H1 (cell line): ENCODE data around the gene KNDC1. TPM values are rescaled to one million over a fixed set of nuclear protein-coding genes. Genes with fewer than 3 reads are reported as not detected.
A peak's percentile ranks its signal among the peaks of the same experiment; 100 is the strongest.

Experiments used
- CTCF ChIA-PET: fragments of 300-600 bp; sonication (Branson Sonifier 250); formaldehyde crosslinking; loops from one replicate; lab custom pipeline; 2021; ENCODE audit not compliant: partially characterized antibody; lab: Charles Lee
- POLR2A ChIA-PET: fragments of 300-600 bp; sonication (Branson Sonifier 250); formaldehyde crosslinking; loops from one replicate; lab custom pipeline; 2021; ENCODE audit warnings: inconsistent platforms; ENCODE audit not compliant: partially characterized antibody; lab: Charles Lee
- DNase-seq, 2 experiments: peaks; one replicate each; pipeline versions ENCODE4 v3.0.0 to v3.0.0-alpha.2; 2010 to 2022; ENCODE audit warnings: low spot score in 2 of 2, low read depth in 1 of 2, mixed read lengths in 1 of 2
- FAIRE-seq: peaks from 2 replicates; lab custom pipeline; 2011; peaks lifted over from hg19 to GRCh38; lab: Jason Lieb, UNC
- H2AFZ ChIP-seq: 2 replicates; pipeline ENCODE4 v1.8.1; 2012; ENCODE audit warnings: low read length, inconsistent platforms
- H2AK5ac ChIP-seq: 2 replicates; pipeline ENCODE4 v1.6.1; 2013; ENCODE audit warnings: low read depth, low read length
- H2BK120ac ChIP-seq: replicated peaks from 2 replicates; pipeline ENCODE3; 2013; ENCODE audit warnings: low read depth, low read length, inconsistent platforms
- H2BK12ac ChIP-seq: 2 replicates; pipeline ENCODE4 v1.6.1; 2013; ENCODE audit warnings: low read depth, low read length
- H2BK15ac ChIP-seq: 2 replicates; pipeline ENCODE4 v1.6.1; 2013; ENCODE audit warnings: low read length
- H2BK20ac ChIP-seq: 2 replicates; pipeline ENCODE4 v1.6.1; 2013; ENCODE audit warnings: low read length
- H2BK5ac ChIP-seq: 2 replicates; pipeline ENCODE4 v1.6.1; 2013; ENCODE audit warnings: low read depth, low read length
- H3K14ac ChIP-seq: 2 replicates; pipeline ENCODE4 v1.6.1; 2013; ENCODE audit warnings: inconsistent platforms; ENCODE audit not compliant: insufficient read length
- H3K18ac ChIP-seq: 2 replicates; pipeline ENCODE4 v1.6.1; 2013; ENCODE audit warnings: low read length; ENCODE audit errors: extremely low read depth
- H3K23ac ChIP-seq: 2 replicates; pipeline ENCODE4 v1.6.1; 2013; ENCODE audit warnings: inconsistent platforms; ENCODE audit not compliant: insufficient read length
- H3K23me2 ChIP-seq: 2 replicates; pipeline ENCODE4 v1.6.1; 2013; ENCODE audit warnings: low read depth, low read length
- H3K27ac ChIP-seq: 2 replicates; pipeline ENCODE4 v1.6.1; 2011; ENCODE audit warnings: low read depth, low read length, inconsistent platforms
- H3K27me3 ChIP-seq, 4 experiments: replicated peaks in 1 of 4; 1 replicate in 1 of 4; 2 replicates in 3 of 4; pipeline versions ENCODE4 v1.6.1 to v1.8.1; 2011 to 2013; ENCODE audit warnings: low read length in 3 of 4, mild to moderate bottlenecking in 3 of 4, inconsistent platforms in 2 of 4, mixed read lengths in 2 of 4, moderate library complexity in 1 of 4; ENCODE audit not compliant: control insufficient read depth in 3 of 4, insufficient read depth in 3 of 4; ENCODE audit errors: extremely low read depth in 1 of 4
- H3K36me3 ChIP-seq, 4 experiments: 2 replicates each; pipeline versions ENCODE4 v1.6.1 to v1.8.1; 2011 to 2013; ENCODE audit warnings: mild to moderate bottlenecking in 4 of 4, low read length in 3 of 4, moderate library complexity in 2 of 4, control low read depth in 1 of 4, inconsistent platforms in 1 of 4; ENCODE audit not compliant: insufficient read depth in 4 of 4, control insufficient read depth in 2 of 4
- H3K4ac ChIP-seq: replicated peaks from 2 replicates; pipeline ENCODE3; 2013; ENCODE audit warnings: low read length, low read depth, mixed read lengths, inconsistent platforms; ENCODE audit not compliant: insufficient read length
- H3K4me1 ChIP-seq, 4 experiments: replicated peaks in 1 of 4; 1 replicate in 1 of 4; 2 replicates in 3 of 4; pipeline versions ENCODE4 v1.6.1 to v1.8.1; 2011 to 2013; ENCODE audit warnings: low read length in 3 of 4, inconsistent platforms in 2 of 4, mixed read lengths in 1 of 4; ENCODE audit not compliant: insufficient read depth in 4 of 4, control insufficient read depth in 3 of 4
- H3K4me2 ChIP-seq, 2 experiments: 2 replicates each; pipeline versions ENCODE4 v1.6.1 to v1.8.1; 2011 to 2013; ENCODE audit warnings: low read depth in 2 of 2, low read length in 2 of 2, control low read depth in 1 of 2, inconsistent platforms in 1 of 2, mild to moderate bottlenecking in 1 of 2; ENCODE audit not compliant: insufficient read depth in 1 of 2
- H3K4me3 ChIP-seq, 4 experiments: fragments of 200-600, 300-600 bp in 1 of 4; sonication (generic), shearing (Covaris generic), sonication (Bioruptor Twin) in 1 of 4; 2 replicates each; pipeline versions ENCODE4 v1.5.1 to v1.8.1; 2011 to 2016; ENCODE audit warnings: low read length in 4 of 4, low read depth in 3 of 4, control low read depth in 2 of 4, inconsistent platforms in 2 of 4, mild to moderate bottlenecking in 2 of 4, mixed read lengths in 1 of 4, moderate library complexity in 1 of 4; ENCODE audit not compliant: insufficient read depth in 2 of 4; ENCODE audit errors: extremely low read depth in 1 of 4
- H3K56ac ChIP-seq: replicated peaks from 2 replicates; pipeline ENCODE3; 2013; ENCODE audit warnings: low read depth, mild to moderate bottlenecking, mixed read lengths, low read length, inconsistent platforms; ENCODE audit not compliant: insufficient read length
- H3K79me1 ChIP-seq: 2 replicates; pipeline ENCODE4 v1.6.1; 2013; ENCODE audit warnings: low read depth, low read length, control low read depth
- H3K79me2 ChIP-seq, 2 experiments: 2 replicates each; pipeline versions ENCODE4 v1.6.1 to v1.8.1; 2012 to 2013; ENCODE audit warnings: low read length in 2 of 2, mild to moderate bottlenecking in 2 of 2, inconsistent platforms in 1 of 2; ENCODE audit not compliant: insufficient read depth in 2 of 2, control insufficient read depth in 1 of 2
- H3K9ac ChIP-seq, 4 experiments: replicated peaks in 1 of 4; 1 replicate in 1 of 4; 2 replicates in 3 of 4; pipeline versions ENCODE4 v1.6.1 to v1.8.1; 2011 to 2013; ENCODE audit warnings: low read depth in 3 of 4, low read length in 3 of 4, control low read depth in 2 of 4, mild to moderate bottlenecking in 2 of 4, moderate library complexity in 2 of 4, inconsistent platforms in 1 of 4; ENCODE audit errors: extremely low read depth in 1 of 4
- H3K9me3 ChIP-seq, 2 experiments: 2 replicates each; pipeline versions ENCODE4 v1.6.1 to v1.8.1; 2012 to 2013; ENCODE audit warnings: mild to moderate bottlenecking in 2 of 2, moderate library complexity in 2 of 2, control low read depth in 1 of 2, inconsistent platforms in 1 of 2, low read depth in 1 of 2, low read length in 1 of 2, mixed read lengths in 1 of 2; ENCODE audit not compliant: insufficient read depth in 2 of 2
- H4K20me1 ChIP-seq, 2 experiments: replicated peaks in 1 of 2; 2 replicates each; pipeline versions ENCODE3 to v1.8.1; 2011 to 2013; ENCODE audit warnings: inconsistent platforms in 2 of 2, low read length in 2 of 2, mild to moderate bottlenecking in 1 of 2; ENCODE audit not compliant: insufficient read depth in 2 of 2, control insufficient read depth in 1 of 2
- H4K5ac ChIP-seq: 2 replicates; pipeline ENCODE4 v1.6.1; 2013; ENCODE audit warnings: low read length, low read depth, mixed read lengths, inconsistent platforms; ENCODE audit not compliant: insufficient read length
- H4K8ac ChIP-seq: 2 replicates; pipeline ENCODE4 v1.8.0; 2013; ENCODE audit warnings: mild to moderate bottlenecking, moderate library complexity, low read length, inconsistent platforms; ENCODE audit not compliant: insufficient read depth; ENCODE audit errors: extremely low read depth
- H4K91ac ChIP-seq: replicated peaks from 2 replicates; pipeline ENCODE3; 2013; ENCODE audit warnings: low read length, mixed read lengths, inconsistent platforms; ENCODE audit not compliant: insufficient read length
- EP300 ChIP-seq, 2 experiments: IDR thresholded peaks; 1 replicate in 1 of 2; 2 replicates in 1 of 2; pipeline ENCODE4 v1.6.1; 2011 to 2012; ENCODE audit warnings: low read depth in 2 of 2, low read length in 2 of 2, mild to moderate bottlenecking in 2 of 2, borderline replicate concordance in 1 of 2, inconsistent platforms in 1 of 2, moderate library complexity in 1 of 2
- HDAC2 ChIP-seq, 2 experiments: fragments of 300-600 bp in 1 of 2; sonication (generic) in 1 of 2; IDR thresholded peaks; 2 replicates each; pipeline ENCODE4 v1.6.1; 2011 to 2012; ENCODE audit warnings: low read depth in 2 of 2, low read length in 2 of 2, mild to moderate bottlenecking in 2 of 2, moderate library complexity in 2 of 2, borderline replicate concordance in 1 of 2, inconsistent platforms in 1 of 2
- JUND ChIP-seq: IDR thresholded peaks from 2 replicates; pipeline ENCODE4 v1.6.1; 2011; ENCODE audit warnings: mild to moderate bottlenecking, improper control_type of control experiment, low read length
- KDM1A ChIP-seq: fragments of 200-600, 300-600 bp; sonication (generic); IDR thresholded peaks from 2 replicates; pipeline ENCODE4 v1.7.1; 2016; ENCODE audit warnings: mild to moderate bottlenecking, low read length, borderline replicate concordance
- RAD21 ChIP-seq, 2 experiments: IDR thresholded peaks in 1 of 2; conservative IDR thresholded peaks in 1 of 2; 2 replicates each; pipeline ENCODE4 v1.6.1; 2011; ENCODE audit warnings: low read depth in 2 of 2, low read length in 2 of 2, improper control_type of control experiment in 1 of 2, inconsistent platforms in 1 of 2, mild to moderate bottlenecking in 1 of 2, moderate library complexity in 1 of 2
- SAP30 ChIP-seq: fragments of 300-600 bp; sonication (generic); IDR thresholded peaks from 2 replicates; pipeline ENCODE4 v1.7.1; 2012; ENCODE audit warnings: low read length, moderate library complexity, mild to moderate bottlenecking, inconsistent platforms; ENCODE audit not compliant: insufficient read depth, insufficient replicate concordance
- SIN3A ChIP-seq, 2 experiments: IDR thresholded peaks in 1 of 2; conservative IDR thresholded peaks in 1 of 2; 2 replicates each; pipeline ENCODE4 v1.6.1; 2011 to 2012; ENCODE audit warnings: low read length in 2 of 2, improper control_type of control experiment in 1 of 2, low read depth in 1 of 2, mild to moderate bottlenecking in 1 of 2
- SUZ12 ChIP-seq: fragments of 200-600 bp; sonication (generic); IDR thresholded peaks from 2 replicates; pipeline ENCODE4 v1.6.1; 2012; ENCODE audit warnings: mild to moderate bottlenecking, inconsistent platforms, low read length, moderate library complexity, mixed read lengths
- TAF7 ChIP-seq: optimal IDR thresholded peaks from 2 replicates; pipeline ENCODE3; 2011; ENCODE audit warnings: low read depth, mild to moderate bottlenecking, inconsistent platforms, low read length, moderate library complexity, borderline replicate concordance
- WGBS, 2 experiments: shearing (Covaris generic) in 1 of 2; methylation state at CpG; one replicate each; pipeline versions ENCODE4 v1.1.6 to v1.1.7; 2013 to 2015; ENCODE audit warnings: low lambda C conversion rate in 2 of 2, mixed read lengths in 2 of 2, inconsistent platforms in 1 of 2, low coverage in 1 of 2, missing lambda C conversion rate in 1 of 2; ENCODE audit not compliant: insufficient replicate concordance in 2 of 2, insufficient coverage in 1 of 2, insufficient read length in 1 of 2; ENCODE audit errors: extremely low coverage in 1 of 2, missing lambda C conversion rate in 1 of 2; 5-methylcytosine and 5-hydroxymethylcytosine counted together
- polyA plus RNA-seq, 7 experiments: library from polyadenylated mRNA; depleted of rRNA in 3 of 7; stranded (reverse) in 5 of 7; unstranded in 2 of 7; fragments of >200 nt in 5 of 7; fragments of 200-250 nt in 2 of 7; gene quantifications; 1 replicate in 5 of 7; 2 replicates in 1 of 7; 4 replicates in 1 of 7; pipeline versions ENCODE4 v1.2.1 to v1.2.3, GENCODE V29; 2011 to 2013; ENCODE audit warnings: missing spikeins in 2 of 7, mixed read lengths in 2 of 7
- total RNA-seq: library from RNA; stranded (reverse); fragmentation: NEBNext Ultra II Directional; extraction: Animal tissue kit (Norgen Biotek cat#: 25700); gene quantifications from 2 replicates; pipeline ENCODE4 v1.2.1, GENCODE V29; 2021
- TF ChIP-seq, protein P1 (sequence below): IDR thresholded peaks from 2 replicates; pipeline ENCODE4 v1.6.1; 2011; ENCODE audit warnings: low read depth, mild to moderate bottlenecking, low read length; ENCODE audit not compliant: insufficient read depth
- TF ChIP-seq, protein P2 (sequence below): IDR thresholded peaks from 2 replicates; pipeline ENCODE4 v1.6.1; 2012; ENCODE audit warnings: inconsistent platforms

The KNDC1 gene
- total and polyA plus RNA-seq, 2 of the 8 experiments (the other 6 are each of a cell fraction or from before 2014, with no cell fraction given) = 7.5 to 16.7 TPM

GRCh38 chr10:133154411-133154810 is 5.6 kb upstream of the KNDC1 start:
- peaks cover 8 to 29% (median 10%) of the 10 kb centered on the region in 4 experiments for H3K4me1 ChIP-seq
- no peaks in the 10 kb centered on the region; a peak in 2 of 8 replicates for H3K36me3 ChIP-seq
- no peak overlapping the region for H4K8ac ChIP-seq
- no peak overlapping the region for H2BK12ac ChIP-seq
- ChIA-PET CTCF (interaction anchor here (3.7 kb wide), 1 partner anchor 11 kb away, joined by 13 read pairs; no protein-coding TSS in a partner anchor), POLR2A (interaction anchor here (1.0 kb wide), 1 partner anchor 11 kb away, joined by 3 read pairs; no protein-coding TSS in a partner anchor)
- H3K4me2 ChIP-seq = no peak overlapping the region
- no peak overlapping the region for H4K91ac ChIP-seq
- H3K4ac ChIP-seq = no peak overlapping the region
- H3K27me3 ChIP-seq = 0 out of 7 replicates have a peak, but pooled peaks cover 0 to 2% (median 0%) of the 10 kb centered on the region in 4 experiments
- peaks cover 4% of the 10 kb centered on the region; the same call in 1 of the 2 replicates for H3K23me2 ChIP-seq
- no peak overlapping the region for H4K5ac ChIP-seq
- WGBS, 2 experiments = 84% methylated on average over 4 of the region's 4 CpGs; no CpG with 5 or more reads in 1 of the 2 experiments
- no peaks in the 10 kb centered on the region for H3K9me3 ChIP-seq
- H2BK120ac ChIP-seq = no peak overlapping the region
- no peak overlapping the region for H3K27ac ChIP-seq
- H3K9ac ChIP-seq = no peak overlapping the region
- no peaks in the 10 kb centered on the region for H3K79me1 ChIP-seq
- H2AFZ ChIP-seq = no peak overlapping the region
- H3K18ac ChIP-seq = no peak overlapping the region
- H3K79me2 ChIP-seq = no peaks in the 10 kb centered on the region
- no peak overlapping the region for H2AK5ac ChIP-seq
- no peaks in the 10 kb centered on the region for H4K20me1 ChIP-seq
- FAIRE-seq (no peak), DNase-seq (no peak)
- H3K23ac ChIP-seq = no peak overlapping the region
- H3K14ac ChIP-seq = no peak overlapping the region
- H2BK20ac ChIP-seq = 0 out of 2 replicates have a peak overlapping the region, but pooled peaks have one; percentile 78
- no peak overlapping the region for H3K4me3 ChIP-seq
- H2BK5ac ChIP-seq = no peak overlapping the region
- no peak overlapping the region for H2BK15ac ChIP-seq
- H3K56ac ChIP-seq = no peak overlapping the region
- TF ChIP-seq, protein P1, sequence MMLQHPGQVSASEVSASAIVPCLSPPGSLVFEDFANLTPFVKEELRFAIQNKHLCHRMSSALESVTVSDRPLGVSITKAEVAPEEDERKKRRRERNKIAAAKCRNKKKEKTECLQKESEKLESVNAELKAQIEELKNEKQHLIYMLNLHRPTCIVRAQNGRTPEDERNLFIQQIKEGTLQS = no peak
- no peak for TF ChIP-seq HDAC2 (IDR thresholded peaks at IDR 0.05; ENCODE audit: borderline replicate concordance in 1 of 2, low read depth in 2 of 2, low read length in 2 of 2)
- no peak for TF ChIP-seq RAD21 (IDR thresholded peaks at IDR 0.05 in 1 of 2, conservative IDR thresholded peaks at IDR 0.05 in 1 of 2; ENCODE audit: low read depth in 2 of 2, low read length in 2 of 2)
- TF ChIP-seq SUZ12 = no peak
- TF ChIP-seq EP300 (IDR thresholded peaks at IDR 0.05; ENCODE audit: borderline replicate concordance in 1 of 2, low read depth in 2 of 2, low read length in 2 of 2) = no peak
- TF ChIP-seq KDM1A = no peak
- no peak for TF ChIP-seq TAF7
- TF ChIP-seq, protein P2, sequence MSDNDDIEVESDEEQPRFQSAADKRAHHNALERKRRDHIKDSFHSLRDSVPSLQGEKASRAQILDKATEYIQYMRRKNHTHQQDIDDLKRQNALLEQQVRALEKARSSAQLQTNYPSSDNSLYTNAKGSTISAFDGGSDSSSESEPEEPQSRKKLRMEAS = no peak
- no peak for TF ChIP-seq JUND
- no peak for TF ChIP-seq SIN3A (conservative IDR thresholded peaks at IDR 0.05 in 1 of 2, IDR thresholded peaks at IDR 0.05 in 1 of 2; ENCODE audit: low read depth in 1 of 2, low read length in 2 of 2)
- TF ChIP-seq SAP30 = no peak
